GM18519 (cell line): ENCODE measurements around the gene LRRC14B.
"Not testable (repeated sequence)": the region's sequence is repeated elsewhere in the genome, so short reads cannot be mapped to it uniquely, and the experiment has no call there.

ENCODE experiments used
- ATAC-seq: cut with Tn5 transposase; IDR thresholded peaks from one replicate; pipeline ENCODE4 v1.9.1; 2021; ENCODE audit warnings: mild to moderate bottlenecking, moderate library complexity; ENCODE audit not compliant: unreplicated experiment, low FRiP score

Gene LRRC14B

GRCh38 chr5:159448-160172, 31.7 kb upstream of the LRRC14B start:
- ATAC-seq, result no peak

- ATAC-seq, result no peak
Observed at GRCh38 chr5:160173-160510, 31.2 kb upstream of the LRRC14B start.

GRCh38 chr5:160921-161802, 30.1 kb upstream of the LRRC14B start:
- ATAC-seq, result no peak

- ATAC-seq, result no peak
Observed at GRCh38 chr5:161803-162110, 29.5 kb upstream of the LRRC14B start.

GRCh38 chr5:162190-162564, 29.1 kb upstream of the LRRC14B start:
- ATAC-seq, result no peak

- no peak for ATAC-seq
Observed at GRCh38 chr5:162565-163337, 28.5 kb upstream of the LRRC14B start.

- no peak for ATAC-seq
Observed at GRCh38 chr5:163338-163620, 28.0 kb upstream of the LRRC14B start.

GRCh38 chr5:163841-164240, 27.5 kb upstream of the LRRC14B start:
- no peak for ATAC-seq

GRCh38 chr5:164244-164643, 27.1 kb upstream of the LRRC14B start:
- ATAC-seq, result no peak

GRCh38 chr5:164783-165182, 26.5 kb upstream of the LRRC14B start:
- not testable (repeated sequence) for ATAC-seq

GRCh38 chr5:166441-167372, 24.6 kb upstream of the LRRC14B start:
- ATAC-seq, result no peak

- no peak for ATAC-seq
Observed at GRCh38 chr5:167511-167910, 23.8 kb upstream of the LRRC14B start.

GRCh38 chr5:167982-168660, 23.2 kb upstream of the LRRC14B start:
- ATAC-seq, result no peak

- no peak for ATAC-seq
Observed at GRCh38 chr5:169071-169727, 22.1 kb upstream of the LRRC14B start.

GRCh38 chr5:169728-170094, 21.6 kb upstream of the LRRC14B start:
- no peak for ATAC-seq

GRCh38 chr5:170971-171800, 20.1 kb upstream of the LRRC14B start:
- ATAC-seq, result no peak

- no peak for ATAC-seq
Observed at GRCh38 chr5:171801-172331, 19.4 kb upstream of the LRRC14B start.

GRCh38 chr5:172421-172820, 18.9 kb upstream of the LRRC14B start:
- ATAC-seq, result no peak
